Ovary (tissue), 9 donors: Measurements from ENCODE around the gene GTF2IRD1. TPM values are rescaled to one million over a fixed set of nuclear protein-coding genes. Genes with fewer than 3 reads are reported as not detected.

ENCODE experiments used
- DNase-seq, 5 donors: peaks; one replicate each; pipeline ENCODE4 v3.0.0-alpha.2; 2019 to 2020
- H3K27ac ChIP-seq, 2 donors: fragments of 200-600 bp; one replicate each; pipeline versions ENCODE4 v1.5.1 to v1.8.0; 2019 to 2022
- H3K27me3 ChIP-seq: fragments of 200-600 bp; one replicate; pipeline ENCODE4 v1.8.0; 2022
- H3K36me3 ChIP-seq: fragments of 200-600 bp; sonication (generic); one replicate; pipeline ENCODE4 v1.5.1; 2019
- H3K4me1 ChIP-seq: one replicate; pipeline ENCODE4 v1.8.1; 2013; ENCODE audit warnings: mild to moderate bottlenecking, moderate library complexity; ENCODE audit not compliant: insufficient read depth
- H3K4me3 ChIP-seq: fragments of 200-600 bp; sonication (generic); one replicate; pipeline ENCODE4 v1.5.1; 2017
- H3K9me3 ChIP-seq, 2 donors: fragments of 200-600 bp in 1 of 2; sonication (generic) in 1 of 2; one replicate each; pipeline versions ENCODE4 v1.5.1 to v1.8.1; 2013 to 2019; ENCODE audit warnings: mild to moderate bottlenecking in 1 of 2, moderate library complexity in 1 of 2
- EP300 ChIP-seq: sonication (generic); formaldehyde crosslinking; IDR thresholded peaks from one replicate; pipeline ENCODE4 v1.6.1; 2017; ENCODE audit warnings: antibody characterized with exemption
- POLR2A ChIP-seq: fragments of 450-650 bp; IDR thresholded peaks from one replicate; pipeline ENCODE4 v1.6.1; 2017; ENCODE audit warnings: antibody characterized with exemption, mild to moderate bottlenecking, moderate library complexity
- WGBS, 3 donors: extraction: QIAGEN DNeasy Blood & Tissue Kit in 1 of 3; methylation state at CpG; one replicate each; pipeline versions ENCODE4 v1.1.5 to v1.1.7; 2013 to 2017; 5-methylcytosine and 5-hydroxymethylcytosine counted together
- intact Hi-C, 4 donors: fragments of 100-400 bp; cut with DNase I; formaldehyde crosslinking; loops; one replicate each; pipeline versions ENCODE4 v1.11.0 to v1.15.1; 2022 to 2023
- polyA plus RNA-seq, 2 donors: library from polyadenylated mRNA; stranded (reverse); fragments of 200-250 nt in 1 of 2; fragments of 350-450 nt in 1 of 2; fragmentation: Illumina TruSeq in 1 of 2; extraction: RNeasy Lipid Tissue Mini Kit (QIAGEN cat#74804) in 1 of 2; gene quantifications; one replicate each; pipeline ENCODE4 v1.2.3, GENCODE V29; 2013 to 2014
- total RNA-seq, 7 donors: library from RNA; depleted of rRNA in 2 of 7; stranded (reverse); fragments of >200 nt in 2 of 7; fragmentation: NEBNext Ultra II Directional in 3 of 7; extraction: Animal tissue kit (Norgen Biotek cat#: 25700) in 3 of 7; gene quantifications; one replicate each; pipeline versions ENCODE4 v1.1.0 to v1.2.4, GENCODE V29; 2016 to 2023
- TF ChIP-seq, protein P1 (sequence below), 3 donors: fragments of 450-650 bp in 2 of 3; fragments of 200-600 bp in 1 of 3; IDR thresholded peaks; one replicate each; pipeline versions ENCODE4 v1.5.1 to v1.8.0; 2016 to 2022; ENCODE audit warnings: antibody characterized with exemption in 3 of 3, mild to moderate bottlenecking in 1 of 3
- donor health status: DM: no; HTN: no; CAD: no; lungs with moderate emphysema.
- donor health status: DM: no; HTN: no; CAD: no.
- donor health status: Bipolar disorder and iron deficiency.
- donor health status: DM: yes; HTN: yes; CAD: no.
- donor health status: DM: no; HTN: no; CAD: no.
- donor health status: DM: yes; HTN: yes; CAD: no.

Gene GTF2IRD1
- total and polyA plus RNA-seq, 9 donors: 12.0 to 39.0 (median 28.0) TPM

DNA sequence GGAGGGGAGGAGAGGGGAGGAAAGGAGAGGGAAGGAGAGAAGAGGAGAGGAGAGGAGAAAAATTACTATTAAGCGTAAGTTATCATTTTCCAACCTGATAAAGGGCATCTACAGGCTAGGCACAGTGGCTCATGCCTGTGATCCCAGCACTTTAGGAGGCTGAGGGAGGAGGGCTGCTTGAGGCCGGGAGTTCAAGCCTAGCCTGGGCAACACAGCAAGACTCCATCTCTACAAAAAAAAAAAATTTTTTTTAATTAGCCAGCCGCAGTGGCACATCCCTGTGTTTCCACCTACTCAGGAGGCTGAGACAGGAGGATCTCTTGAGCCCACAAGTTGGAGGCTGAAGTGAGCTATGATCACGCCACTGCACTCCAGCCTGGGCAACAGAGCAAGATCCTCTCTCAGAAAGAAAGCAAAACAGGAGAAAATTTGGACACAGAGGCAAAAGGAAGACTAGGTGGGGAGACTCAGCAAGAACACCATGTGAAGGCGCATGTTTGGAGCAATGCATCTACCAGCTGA, 168.6 kb downstream of the GTF2IRD1 start:
- TF ChIP-seq EP300 (no peak), POLR2A (no peak)
- TF ChIP-seq, protein P1, sequence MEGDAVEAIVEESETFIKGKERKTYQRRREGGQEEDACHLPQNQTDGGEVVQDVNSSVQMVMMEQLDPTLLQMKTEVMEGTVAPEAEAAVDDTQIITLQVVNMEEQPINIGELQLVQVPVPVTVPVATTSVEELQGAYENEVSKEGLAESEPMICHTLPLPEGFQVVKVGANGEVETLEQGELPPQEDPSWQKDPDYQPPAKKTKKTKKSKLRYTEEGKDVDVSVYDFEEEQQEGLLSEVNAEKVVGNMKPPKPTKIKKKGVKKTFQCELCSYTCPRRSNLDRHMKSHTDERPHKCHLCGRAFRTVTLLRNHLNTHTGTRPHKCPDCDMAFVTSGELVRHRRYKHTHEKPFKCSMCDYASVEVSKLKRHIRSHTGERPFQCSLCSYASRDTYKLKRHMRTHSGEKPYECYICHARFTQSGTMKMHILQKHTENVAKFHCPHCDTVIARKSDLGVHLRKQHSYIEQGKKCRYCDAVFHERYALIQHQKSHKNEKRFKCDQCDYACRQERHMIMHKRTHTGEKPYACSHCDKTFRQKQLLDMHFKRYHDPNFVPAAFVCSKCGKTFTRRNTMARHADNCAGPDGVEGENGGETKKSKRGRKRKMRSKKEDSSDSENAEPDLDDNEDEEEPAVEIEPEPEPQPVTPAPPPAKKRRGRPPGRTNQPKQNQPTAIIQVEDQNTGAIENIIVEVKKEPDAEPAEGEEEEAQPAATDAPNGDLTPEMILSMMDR (IDR thresholded peaks at IDR 0.05): no peak
- Histone ChIP-seq H3K4me3 (no peak overlapping the region), H3K4me1 (peaks cover 2% of the 10 kb centered on the region), H3K27ac (no peak overlapping the region), H3K36me3 (no peaks in the 10 kb centered on the region), H3K9me3 (no peaks in the 10 kb centered on the region), H3K27me3 (no peaks in the 10 kb centered on the region)
- DNase-seq: no peak
- intact Hi-C loops: loop anchor here in 1 of 4 donors (5.0 to 10.0 kb wide), 2 partner anchors 83 to 185 kb away; no protein-coding TSS in a partner anchor
- 84 to 94% (median 88%) methylated on average over 5 of the region's 5 CpGs for WGBS, 3 donors

DNA sequence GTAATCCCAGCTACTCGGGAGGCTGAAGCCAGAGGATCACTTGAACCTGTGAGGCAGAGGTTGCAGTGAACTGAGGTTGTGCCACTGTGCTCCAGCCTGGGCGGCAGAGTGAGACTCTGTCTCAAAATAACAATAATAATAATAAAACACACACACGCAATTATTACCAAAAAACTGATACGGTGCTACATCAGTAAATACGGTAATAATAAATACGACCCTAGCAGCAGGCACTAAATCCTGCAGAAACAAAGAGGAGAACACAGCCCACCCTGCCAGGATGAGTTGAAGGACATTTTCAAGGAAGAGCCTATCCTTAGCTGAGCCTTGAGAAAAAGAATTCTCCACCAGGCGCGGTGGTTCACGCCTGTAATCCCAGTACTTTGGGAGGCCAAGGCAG, 169.4 kb downstream of the GTF2IRD1 start:
- no peak overlapping the region for H3K4me3 ChIP-seq
- no peaks in the 10 kb centered on the region for H3K36me3 ChIP-seq
- H3K27me3 ChIP-seq: no peaks in the 10 kb centered on the region
- peaks cover 4% of the 10 kb centered on the region for H3K4me1 ChIP-seq
- intact Hi-C loops: loop anchor here in 1 of 4 donors (5.0 to 10.0 kb wide), 2 partner anchors 82 to 186 kb away; no protein-coding TSS in a partner anchor
- no peak for DNase-seq
- WGBS, 3 donors: 47 to 76% (median 55%) methylated on average over 9 of the region's 9 CpGs
- no peaks in the 10 kb centered on the region for H3K9me3 ChIP-seq
- no peak overlapping the region for H3K27ac ChIP-seq
- TF ChIP-seq POLR2A (no peak), EP300 (no peak)
- TF ChIP-seq, protein P1 (IDR thresholded peaks at IDR 0.05): no peak

DNA sequence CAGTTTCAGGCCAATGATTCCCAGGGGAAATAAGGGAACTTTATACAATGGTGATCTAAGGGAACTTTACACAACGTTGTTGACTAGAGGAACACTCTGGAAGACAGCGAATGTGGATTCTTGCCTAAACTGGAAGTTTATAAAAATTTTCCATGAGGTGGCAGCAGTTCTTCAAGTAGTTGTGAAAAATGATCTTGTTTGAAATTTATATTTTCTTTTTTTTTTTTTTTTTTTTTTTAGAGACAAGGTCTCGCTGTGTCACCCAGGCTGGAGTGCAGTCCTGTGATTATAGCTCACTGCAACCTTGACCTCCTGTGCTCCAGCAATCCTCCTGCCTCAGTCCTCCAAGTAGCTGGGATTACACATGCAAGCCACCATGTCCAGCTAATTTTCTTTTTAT, 171.7 kb downstream of the GTF2IRD1 start:
- Histone ChIP-seq H3K27me3 (no peaks in the 10 kb centered on the region), H3K4me1 (peaks cover 5% of the 10 kb centered on the region), H3K27ac (no peak overlapping the region), H3K9me3 (no peaks in the 10 kb centered on the region), H3K4me3 (no peak overlapping the region), H3K36me3 (no peaks in the 10 kb centered on the region)
- TF ChIP-seq EP300 (no peak), POLR2A (no peak)
- TF ChIP-seq, protein P1 (IDR thresholded peaks at IDR 0.05): no peak
- 0 to 1% (median 1%) methylated on average over 3 of the region's 3 CpGs for WGBS, 3 donors
- DNase-seq: peak in 1 of 5 donors; percentile 29
- intact Hi-C loops: loop anchor here in 1 of 4 donors (10.0 kb wide), 1 partner anchor 79 kb away; no protein-coding TSS in a partner anchor

DNA sequence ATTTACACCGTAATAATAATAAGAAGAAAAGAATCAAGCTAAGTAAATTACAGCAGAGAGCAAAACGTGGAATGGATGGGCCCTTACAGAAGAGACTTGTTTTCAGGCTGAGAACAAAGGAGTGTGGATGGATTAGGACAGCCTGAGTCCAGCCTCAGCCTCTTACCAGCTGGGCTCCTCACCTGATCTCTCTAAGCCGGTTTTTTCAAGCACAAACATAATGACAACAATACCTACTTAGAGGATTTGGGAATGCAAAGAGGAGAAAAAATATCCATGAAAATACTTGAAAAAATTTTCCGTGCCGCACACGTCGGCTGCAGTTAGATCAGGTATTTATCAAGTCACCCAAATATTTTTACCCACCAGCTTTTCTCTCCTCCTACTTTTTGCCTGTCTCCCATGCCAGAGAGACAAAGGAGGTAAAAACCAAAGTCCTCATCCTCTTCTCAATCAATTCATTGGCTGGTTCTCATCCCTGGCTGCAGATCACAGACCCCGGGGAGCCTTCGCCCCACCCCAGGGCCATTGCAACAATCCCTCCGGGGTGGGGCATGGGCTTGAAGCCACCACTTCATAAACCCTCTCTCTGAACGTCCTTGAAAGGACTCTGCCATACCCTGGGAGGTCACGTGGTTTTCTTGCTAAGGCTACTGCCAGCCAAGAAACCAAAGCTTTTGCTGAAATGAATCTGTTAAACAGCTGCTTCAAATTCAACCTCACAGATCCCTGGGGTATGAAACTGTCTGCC, 174.1 kb downstream of the GTF2IRD1 start:
- 13 to 22% (median 14%) methylated on average over 12 of the region's 12 CpGs for WGBS, 3 donors
- Histone ChIP-seq H3K4me1 (peaks cover 5% of the 10 kb centered on the region), H3K27me3 (no peaks in the 10 kb centered on the region), H3K4me3 (no peak overlapping the region), H3K9me3 (no peaks in the 10 kb centered on the region), H3K36me3 (no peaks in the 10 kb centered on the region), H3K27ac (peak overlapping the region in 1 of 2 donors; percentile 34)
- intact Hi-C loops: loop anchor here in 1 of 4 donors (2.0 to 10.0 kb wide), 2 partner anchors 29 to 77 kb away; partner anchors contain the start of gene GTF2I
- TF ChIP-seq EP300: no peak
- TF ChIP-seq, protein P1 (IDR thresholded peaks at IDR 0.05): no peak
- no peak for TF ChIP-seq POLR2A
- peak; percentile 51 to 70 (median 62) for DNase-seq
